Measurements from ENCODE around the gene PANK2. TPM values are rescaled to one million over a fixed set of nuclear protein-coding genes. Genes with fewer than 3 reads are reported as not detected.

The PANK2 gene
- total and polyA plus RNA-seq, 2 of the 8 experiments (the other 6 are each of a cell fraction or from before 2014, with no cell fraction given): 17.1 to 57.5 TPM

GRCh38 chr20:3972161-3972560, 83.0 kb downstream of the PANK2 start:
- FAIRE-seq: no peak
- Histone ChIP-seq H2AK5ac (ENCODE audit: low read depth, low read length) (no peak overlapping the region), H3K27me3 (replicated peaks in 1 of 4; ENCODE audit: control insufficient read depth in 3 of 4, extremely low read depth in 1 of 4, insufficient read depth in 3 of 4, low read length in 3 of 4) (no peaks in the 10 kb centered on the region), H3K36me3 (ENCODE audit: control insufficient read depth in 2 of 4, insufficient read depth in 4 of 4, low read length in 3 of 4) (no peaks in the 10 kb centered on the region), H3K4me2 (ENCODE audit: insufficient read depth in 1 of 2, low read depth in 2 of 2, low read length in 2 of 2) (no peak overlapping the region), H4K8ac (ENCODE audit: extremely low read depth, insufficient read depth, low read length) (no peak overlapping the region), H3K9me3 (ENCODE audit: insufficient read depth in 2 of 2, low read depth in 1 of 2, low read length in 1 of 2) (no peaks in the 10 kb centered on the region), H4K91ac (replicated peaks; ENCODE audit: insufficient read length, low read length) (no peak overlapping the region), H2AFZ (ENCODE audit: low read length) (no peak overlapping the region), H3K9ac (replicated peaks in 1 of 4; ENCODE audit: extremely low read depth in 1 of 4, low read depth in 3 of 4, low read length in 3 of 4) (no peak overlapping the region), H3K56ac (replicated peaks; ENCODE audit: insufficient read length, low read depth, low read length) (no peak overlapping the region), H3K4me3 (ENCODE audit: extremely low read depth in 1 of 4, insufficient read depth in 2 of 4, low read depth in 3 of 4, low read length in 4 of 4) (no peak overlapping the region), H2BK20ac (ENCODE audit: low read length) (no peak overlapping the region), H3K4ac (replicated peaks; ENCODE audit: insufficient read length, low read depth, low read length) (no peak overlapping the region), H3K79me1 (ENCODE audit: low read depth, low read length) (no peaks in the 10 kb centered on the region; the same call in none of the 2 replicates), H2BK15ac (ENCODE audit: low read length) (no peak overlapping the region), H2BK5ac (ENCODE audit: low read depth, low read length) (no peak overlapping the region), H4K5ac (ENCODE audit: insufficient read length, low read depth, low read length) (no peak overlapping the region), H3K14ac (ENCODE audit: insufficient read length) (no peak overlapping the region), H3K18ac (ENCODE audit: extremely low read depth, low read length) (no peak overlapping the region), H4K20me1 (replicated peaks in 1 of 2; ENCODE audit: control insufficient read depth in 1 of 2, insufficient read depth in 2 of 2, low read length in 2 of 2) (no peaks in the 10 kb centered on the region), H3K27ac (ENCODE audit: low read depth, low read length) (no peak overlapping the region), H3K79me2 (ENCODE audit: control insufficient read depth in 1 of 2, insufficient read depth in 2 of 2, low read length in 2 of 2) (peaks cover 0 to 5% of the 10 kb centered on the region in 2 experiments; a peak in 1 of 4 replicates), H2BK12ac (ENCODE audit: low read depth, low read length) (no peak overlapping the region), H3K23ac (ENCODE audit: insufficient read length) (no peak overlapping the region), H3K4me1 (replicated peaks in 1 of 4; ENCODE audit: control insufficient read depth in 3 of 4, insufficient read depth in 4 of 4, low read length in 3 of 4) (0 out of 7 replicates have a peak, but pooled peaks cover 0 to 2% (median 0%) of the 10 kb centered on the region in 4 experiments), H3K23me2 (ENCODE audit: low read depth, low read length) (no peaks in the 10 kb centered on the region), H2BK120ac (replicated peaks; ENCODE audit: low read depth, low read length) (no peak overlapping the region)
- WGBS, 2 experiments (ENCODE audit: extremely low coverage in 1 of 2, insufficient coverage in 1 of 2, insufficient read length in 1 of 2, insufficient replicate concordance in 2 of 2, low coverage in 1 of 2, low lambda C conversion rate in 2 of 2, missing lambda C conversion rate in 1 of 2): 100% methylated on average over 1 of the region's 1 CpG; no CpG with 5 or more reads in 1 of the 2 experiments
- DNase-seq (ENCODE audit: low read depth in 1 of 2, low spot score in 2 of 2): no peak
- ChIA-PET CTCF (ENCODE audit: partially characterized antibody) (interaction anchor here (1.6 kb wide), 1 partner anchor 99 kb away, joined by 4 read pairs; no protein-coding TSS in a partner anchor), POLR2A (ENCODE audit: partially characterized antibody) (no interaction called here)
- TF ChIP-seq SUZ12 (IDR thresholded peaks at IDR 0.05; ENCODE audit: low read length): no peak
- no peak for TF ChIP-seq CTCF (IDR thresholded peaks at IDR 0.05; ENCODE audit: control extremely low read depth in 1 of 3, insufficient read depth in 1 of 3, low read depth in 1 of 3, low read length in 3 of 3)
- TF ChIP-seq BCL11A (IDR thresholded peaks at IDR 0.05; ENCODE audit: low read depth in 2 of 2, low read length in 2 of 2): no peak
- TF ChIP-seq CEBPB (IDR thresholded peaks at IDR 0.05; ENCODE audit: low read depth, low read length): no peak
- no peak for TF ChIP-seq TCF12 (IDR thresholded peaks at IDR 0.05; ENCODE audit: low read depth, low read length)
- TF ChIP-seq EP300 (IDR thresholded peaks at IDR 0.05; ENCODE audit: borderline replicate concordance in 1 of 2, low read depth in 2 of 2, low read length in 2 of 2): no peak
- no peak for TF ChIP-seq KDM4A (IDR thresholded peaks at IDR 0.05; ENCODE audit: low read depth, low read length, severe bottlenecking)
- no peak for TF ChIP-seq GABPA (IDR thresholded peaks at IDR 0.05; ENCODE audit: borderline replicate concordance, insufficient read depth, low read length)
